Inferior parietal cortex (tissue), 1 donor: Measurements from ENCODE around the gene TM9SF1.

Experiments used
- DNase-seq: peaks from one replicate; pipeline ENCODE4 v3.0.0-alpha.2; 2016; ENCODE audit errors: extremely low spot score

The TM9SF1 gene

DNA sequence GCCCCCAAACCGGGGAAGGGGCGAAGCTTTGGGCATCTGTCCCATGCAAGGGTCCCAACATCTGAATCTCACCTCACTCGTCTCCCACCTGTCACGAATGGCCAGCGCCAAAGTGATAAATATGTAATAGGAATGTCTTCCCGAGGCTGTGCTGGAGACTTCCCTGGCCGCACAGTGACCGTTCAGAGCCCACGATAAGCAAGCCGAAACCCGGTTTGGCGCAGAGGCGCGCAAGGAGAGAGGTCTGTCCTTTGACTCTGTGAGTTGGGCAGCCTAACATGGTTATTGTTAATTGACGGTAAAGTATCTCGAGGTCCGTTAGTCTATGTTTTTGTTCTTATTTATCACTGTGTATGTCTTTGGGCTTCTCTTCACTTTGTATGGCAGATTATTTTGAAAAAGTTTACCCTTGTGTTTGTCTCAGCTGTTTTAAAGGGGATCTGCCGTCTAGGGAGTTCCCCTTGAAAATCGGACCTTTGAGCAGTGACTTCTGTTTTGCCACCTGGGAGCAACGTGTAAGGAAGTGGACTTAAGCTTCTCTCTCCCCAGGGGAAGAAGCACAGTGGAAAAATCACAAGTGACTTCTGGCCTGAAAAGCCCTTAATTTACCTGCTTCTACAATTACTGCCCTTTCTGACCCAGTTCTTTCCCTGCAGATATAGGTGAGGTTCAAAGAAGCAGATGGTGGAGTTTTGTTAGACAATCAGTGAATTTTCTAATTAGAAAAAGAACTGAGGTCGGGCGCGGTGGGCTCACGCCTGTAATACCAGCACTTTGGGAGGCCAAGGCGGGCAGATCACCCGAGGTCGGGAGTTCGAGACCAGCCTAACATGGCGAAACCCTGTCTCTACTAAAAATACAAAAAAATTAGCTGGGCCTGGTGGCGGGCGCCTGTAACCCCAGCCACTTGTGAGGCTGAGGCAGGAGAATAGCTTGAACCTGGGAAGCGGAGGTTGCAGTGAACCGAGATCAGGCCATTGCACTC lies 1.1 kb upstream of the TM9SF1 start:
- DNase-seq: no peak

DNA sequence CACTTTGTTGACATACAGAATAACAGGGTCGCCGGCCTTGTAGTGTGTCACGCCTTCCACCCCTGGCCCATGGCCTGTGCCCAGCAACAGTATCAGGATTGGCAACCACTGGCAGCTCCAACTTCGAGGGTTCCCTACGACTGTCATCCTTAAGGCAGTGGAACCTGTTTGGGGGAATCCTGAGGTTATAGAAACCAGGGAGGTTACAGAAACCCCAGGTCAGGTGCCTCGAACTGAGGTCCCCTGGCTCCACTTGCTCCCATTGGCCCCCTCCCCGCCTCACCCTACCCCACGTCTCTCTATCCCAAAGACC lies 412 bp downstream of the TM9SF1 start:
- DNase-seq: no peak

DNA sequence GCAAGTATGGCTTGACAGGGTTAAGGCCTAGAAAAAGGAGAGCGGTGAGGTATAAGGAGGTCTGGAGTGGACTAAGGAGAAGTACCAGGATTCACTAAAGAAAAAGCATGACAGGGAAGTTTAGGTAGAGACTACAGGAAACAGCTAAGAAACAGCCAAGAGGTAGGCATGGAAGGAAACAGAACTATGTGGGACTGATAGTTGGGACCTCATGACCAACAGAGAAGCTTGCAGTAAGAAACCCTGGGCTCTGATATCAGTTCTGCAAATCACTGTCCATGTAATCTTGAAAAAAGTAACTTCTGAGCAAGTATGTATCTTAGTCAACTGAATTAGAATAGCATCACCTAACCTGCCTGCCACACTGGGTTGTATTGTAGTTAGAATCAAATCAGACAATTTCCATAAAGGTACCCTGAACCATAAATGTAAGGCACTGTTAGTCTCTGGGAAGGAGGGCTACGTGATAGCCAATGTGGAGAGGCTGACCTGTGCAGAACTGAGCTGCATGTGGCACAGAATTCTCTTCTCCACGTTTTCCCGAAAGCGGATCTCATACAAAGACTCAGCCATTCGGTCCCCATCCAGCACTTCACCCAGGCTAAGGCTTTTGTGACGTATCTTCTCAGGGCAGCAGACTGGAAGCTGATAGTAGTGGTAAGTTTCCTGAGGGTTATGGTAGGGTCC lies 912 bp downstream of the TM9SF1 start:
- DNase-seq: no peak

DNA sequence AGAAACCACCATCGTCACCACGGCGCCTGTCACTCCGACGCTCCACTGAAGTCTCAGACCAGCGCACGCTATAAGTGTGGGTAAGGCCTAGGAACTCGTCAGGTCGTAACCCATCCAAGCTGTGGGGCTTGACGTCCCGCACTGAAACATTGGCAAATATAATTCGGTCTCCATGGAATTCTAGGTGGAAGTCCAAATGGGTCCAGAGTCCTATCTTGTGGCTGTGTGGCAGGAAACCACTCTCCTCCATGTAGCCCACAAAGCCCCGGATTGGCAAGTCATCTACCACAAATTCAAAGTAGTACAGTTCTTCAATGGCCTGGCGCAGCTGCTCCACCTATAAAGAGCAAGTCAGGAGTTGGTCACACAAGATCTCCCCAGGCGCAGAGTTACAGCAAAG lies 2.3 kb downstream of the TM9SF1 start:
- DNase-seq: no peak

DNA sequence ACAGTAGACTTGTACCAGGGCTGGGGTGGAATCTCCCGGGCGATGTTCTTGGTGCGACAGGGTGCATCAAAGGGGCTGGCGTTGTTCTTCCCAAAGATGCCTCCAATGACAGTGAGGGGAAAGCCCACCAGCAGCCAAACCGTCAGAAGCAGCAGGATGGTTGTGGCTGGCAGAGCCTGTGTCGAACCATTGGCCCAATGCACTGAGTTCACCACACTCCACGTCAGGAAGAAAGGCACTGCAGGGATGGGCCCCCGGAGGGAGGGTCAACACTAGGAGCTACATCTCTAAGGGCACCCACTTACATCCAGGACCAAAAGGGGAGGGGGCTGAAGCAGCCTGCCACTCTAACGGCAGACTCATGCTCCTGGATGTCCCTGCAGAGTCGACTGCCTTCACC lies 4.8 kb downstream of the TM9SF1 start:
- DNase-seq: no peak

DNA sequence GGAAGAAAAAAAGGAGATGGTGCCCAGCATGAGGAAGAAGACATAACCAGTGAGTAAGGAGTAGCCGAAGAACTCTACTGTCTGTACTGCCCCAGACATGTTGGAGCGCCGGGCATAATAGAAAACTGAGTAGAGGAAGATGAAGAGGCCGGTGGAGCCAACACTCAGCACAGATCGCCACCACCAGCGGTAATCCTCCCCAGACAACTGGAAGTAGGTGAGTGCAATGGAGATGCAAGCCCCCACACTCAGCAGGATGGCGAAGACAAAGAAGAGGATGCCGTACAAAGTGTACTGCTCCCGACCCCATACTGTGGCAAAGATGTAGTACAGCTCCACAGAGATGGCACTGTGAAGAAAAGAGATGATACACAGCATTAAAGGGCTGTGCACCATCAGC lies 5.8 kb downstream of the TM9SF1 start:
- no peak for DNase-seq

DNA sequence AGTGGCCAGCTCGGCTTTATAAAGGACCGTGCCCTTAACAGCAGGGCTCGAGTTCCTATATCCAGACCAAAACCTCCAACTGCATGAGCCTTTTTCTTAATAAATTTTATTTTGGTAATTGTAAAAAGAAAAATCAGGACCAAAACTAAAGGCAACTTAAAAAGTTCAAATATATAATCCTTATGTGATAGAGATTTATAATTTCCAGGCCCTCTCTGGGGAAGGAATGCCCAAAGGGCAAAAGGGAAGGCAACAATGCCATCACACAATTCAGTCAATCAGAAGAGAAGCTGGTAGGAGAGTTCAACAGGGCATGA lies 6.2 kb downstream of the TM9SF1 start:
- no peak for DNase-seq

DNA sequence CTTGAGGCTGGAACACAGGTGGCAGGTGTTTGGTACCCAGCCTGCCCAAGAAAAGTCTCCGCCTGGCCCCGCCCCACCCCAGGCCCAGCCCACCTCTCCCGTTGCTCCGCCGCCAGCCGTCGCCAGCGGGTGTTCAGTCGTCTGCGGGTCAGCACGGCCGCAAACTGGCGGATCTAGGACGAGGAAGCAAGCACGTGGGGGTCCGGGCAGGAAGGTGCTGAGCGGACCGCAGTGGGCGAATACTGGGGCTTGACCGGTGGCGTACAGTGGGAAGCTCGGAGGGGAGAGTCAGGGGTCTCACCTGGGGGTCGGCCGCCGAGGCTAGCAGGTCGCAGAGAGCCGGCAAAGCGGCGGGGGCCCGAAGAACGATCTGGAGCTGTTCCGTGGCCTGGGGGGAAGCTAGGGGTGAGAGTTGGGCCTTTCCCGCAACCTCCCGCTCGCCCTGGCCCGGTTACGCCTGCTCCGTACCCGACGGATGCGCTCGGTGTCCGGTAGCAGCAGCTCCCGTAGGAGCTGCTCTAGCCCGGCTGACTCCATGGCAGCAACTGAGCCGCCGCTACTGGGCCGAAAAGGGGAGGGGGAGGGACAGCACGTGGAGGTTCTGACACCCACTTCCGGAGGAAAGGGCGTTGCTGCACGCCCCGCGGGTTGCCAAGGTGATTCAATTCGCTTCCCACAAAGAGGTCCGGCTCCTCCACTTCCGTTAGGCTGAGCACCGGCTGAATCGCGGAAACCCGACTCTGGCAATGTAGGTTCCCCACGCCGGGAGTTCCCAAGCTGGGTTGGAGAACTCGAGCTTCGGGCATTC lies 6.8 kb downstream of the TM9SF1 start, which contains the start of gene IPO4:
Gene IPO4 (minus strand): TSS at position 566 of the 808 bp plus-strand sequence. CDS start 29 bp downstream, at position 537.
- DNase-seq: peak; percentile 94

DNA sequence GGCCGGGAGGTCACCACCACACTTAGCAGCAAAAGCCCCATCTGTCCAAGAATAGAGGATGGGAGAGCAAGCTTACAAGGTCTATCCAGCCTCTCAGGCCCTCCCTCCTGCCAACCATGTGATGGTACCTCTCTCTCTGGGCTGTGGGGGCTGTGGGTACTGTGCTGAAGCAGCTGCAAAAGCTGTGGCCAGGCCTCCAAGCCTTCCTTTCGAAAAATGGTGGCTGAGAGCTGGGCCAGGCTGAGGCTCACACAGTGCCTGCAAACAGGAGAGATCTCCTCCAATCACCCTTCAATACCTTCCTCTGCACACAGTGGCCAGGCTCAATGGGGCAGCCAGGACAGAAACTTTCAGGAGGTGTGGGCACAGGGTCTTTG lies 7.7 kb downstream of the TM9SF1 start:
- no peak for DNase-seq

DNA sequence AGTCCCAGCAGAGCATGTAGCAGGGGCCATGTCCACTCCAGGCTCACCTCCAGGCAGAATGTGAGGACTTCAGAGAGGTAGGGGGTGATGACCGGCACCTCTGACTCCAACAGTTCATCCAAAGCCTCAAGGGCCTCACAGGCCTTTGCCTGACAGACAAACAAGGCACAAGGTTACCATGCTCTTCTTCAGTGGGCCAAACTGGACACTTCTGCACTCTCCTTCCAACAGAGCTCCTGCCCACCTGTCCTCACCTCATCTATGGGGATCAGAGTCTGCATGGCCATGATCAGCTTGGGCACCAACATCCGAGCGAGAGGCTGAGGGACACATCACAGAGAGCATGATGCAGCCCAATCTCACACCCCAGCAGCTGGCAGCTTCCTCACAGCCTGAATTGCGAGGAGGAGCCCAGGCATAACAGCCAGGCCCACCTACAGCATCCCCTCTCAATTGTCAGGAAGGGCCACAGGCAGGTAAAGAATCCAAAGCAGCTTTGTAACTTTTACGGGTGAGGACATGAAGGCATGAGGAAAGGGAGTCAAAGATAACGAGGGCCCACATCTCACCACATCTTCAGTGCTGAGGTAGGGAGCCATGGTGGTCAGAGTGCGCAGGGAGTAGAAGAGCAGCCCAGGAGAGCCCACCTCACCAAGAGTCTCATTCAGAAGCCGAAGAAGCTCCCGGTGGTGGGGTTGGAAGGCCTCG lies 8.3 kb downstream of the TM9SF1 start:
- DNase-seq: no peak

DNA sequence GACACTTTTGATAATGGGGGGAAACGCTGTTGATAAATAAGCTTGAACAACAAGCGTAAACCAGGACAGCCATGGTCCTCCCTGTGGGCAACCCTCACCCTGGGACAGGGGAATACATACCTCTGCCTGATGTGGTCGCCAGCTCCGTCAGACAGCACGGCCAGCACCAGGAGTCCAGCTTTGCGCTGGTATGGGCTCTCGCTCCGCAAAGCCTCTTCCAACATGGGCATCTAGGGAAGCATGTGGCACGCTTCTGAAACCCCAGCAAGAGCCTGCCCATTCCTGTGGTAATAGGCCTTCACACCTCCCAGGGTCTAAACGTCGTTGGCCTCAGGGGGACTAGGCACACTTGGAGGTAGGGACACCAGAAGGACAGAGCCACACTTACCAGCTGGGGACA lies 9.5 kb downstream of the TM9SF1 start:
- DNase-seq: no peak

DNA sequence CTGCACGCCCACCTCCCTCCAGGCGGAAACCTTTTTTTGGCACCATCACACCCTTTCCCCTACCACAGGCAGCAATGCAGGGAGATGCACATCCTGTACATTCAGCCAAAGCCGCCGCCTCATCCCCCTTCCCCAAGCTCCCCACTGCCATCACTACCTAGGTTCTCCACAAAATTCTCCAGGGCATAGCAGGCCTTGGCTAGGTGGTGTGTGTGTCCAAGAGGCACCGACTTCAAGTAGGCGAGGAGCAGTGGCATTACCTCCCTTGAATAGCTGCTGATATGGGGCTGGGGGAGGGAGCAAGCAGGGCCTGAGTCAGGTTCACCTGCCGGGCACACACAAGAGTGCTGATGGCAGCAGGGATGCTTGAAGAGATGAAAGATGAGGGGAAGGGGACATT lies 10.2 kb downstream of the TM9SF1 start:
- no peak for DNase-seq

DNA sequence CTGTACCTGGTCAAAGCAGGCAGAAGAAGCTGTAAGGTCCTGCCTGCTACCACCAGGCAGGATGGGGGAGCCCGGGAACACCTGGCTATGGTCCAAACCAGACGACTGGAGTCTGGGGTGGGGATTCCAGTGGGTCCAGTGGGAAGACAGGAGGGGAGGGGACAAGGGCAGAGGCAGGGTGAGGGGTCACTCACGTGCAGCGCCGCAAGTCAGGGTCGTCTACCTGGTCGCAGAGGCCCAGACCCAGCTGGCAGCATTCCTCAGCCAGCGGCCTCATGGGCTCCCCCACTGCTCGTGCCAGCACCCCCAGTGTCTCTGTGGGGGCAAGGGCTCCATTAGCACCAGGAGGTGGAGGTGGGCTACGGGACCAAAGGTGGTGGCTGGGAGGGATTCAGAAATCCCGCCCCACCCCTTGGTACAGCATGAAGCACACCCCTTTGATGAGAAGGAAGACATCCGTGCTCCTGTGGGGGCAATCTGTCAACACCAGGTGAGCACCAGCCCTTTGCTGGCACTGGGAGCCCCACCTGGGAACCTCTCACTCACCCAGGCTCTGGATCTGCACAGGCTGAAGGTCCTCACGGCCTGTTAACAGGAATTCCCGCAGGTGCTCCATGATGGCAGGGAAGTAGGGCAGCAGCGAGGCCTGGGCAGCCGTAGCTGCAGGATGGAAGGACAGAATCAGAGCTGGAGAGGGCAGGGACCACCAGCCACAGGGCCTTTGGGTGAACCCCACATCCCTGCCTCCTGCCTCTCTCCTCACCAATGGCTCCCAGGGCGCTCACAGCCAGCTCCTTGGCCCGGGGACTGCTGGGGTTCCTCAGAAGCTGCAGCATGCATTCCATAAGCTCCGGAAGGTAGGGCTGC lies 10.9 kb downstream of the TM9SF1 start:
- DNase-seq: no peak

DNA sequence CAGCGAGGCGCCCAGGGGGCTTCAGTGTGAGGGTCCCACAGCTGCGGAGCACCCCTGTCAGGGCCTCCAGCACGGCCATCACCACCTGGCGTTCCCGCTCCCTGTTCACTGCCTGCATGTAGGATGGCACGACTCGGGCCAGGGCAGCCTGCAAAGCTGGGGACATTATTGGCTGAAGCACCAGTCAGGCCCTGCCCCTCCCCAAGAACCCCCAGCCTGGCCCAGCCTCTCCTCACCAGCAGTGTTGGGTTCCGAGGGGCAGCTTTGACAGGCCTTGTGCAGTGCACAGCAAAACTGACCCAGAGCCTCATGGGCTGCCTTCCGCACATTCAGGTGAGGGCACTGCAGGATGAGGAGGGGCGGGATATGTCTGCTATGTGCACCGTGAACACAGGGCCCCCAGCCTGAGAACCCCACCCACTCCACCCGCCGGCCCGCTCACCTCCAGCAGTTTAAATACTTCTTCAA lies 12.2 kb downstream of the TM9SF1 start:
- no peak for DNase-seq

DNA sequence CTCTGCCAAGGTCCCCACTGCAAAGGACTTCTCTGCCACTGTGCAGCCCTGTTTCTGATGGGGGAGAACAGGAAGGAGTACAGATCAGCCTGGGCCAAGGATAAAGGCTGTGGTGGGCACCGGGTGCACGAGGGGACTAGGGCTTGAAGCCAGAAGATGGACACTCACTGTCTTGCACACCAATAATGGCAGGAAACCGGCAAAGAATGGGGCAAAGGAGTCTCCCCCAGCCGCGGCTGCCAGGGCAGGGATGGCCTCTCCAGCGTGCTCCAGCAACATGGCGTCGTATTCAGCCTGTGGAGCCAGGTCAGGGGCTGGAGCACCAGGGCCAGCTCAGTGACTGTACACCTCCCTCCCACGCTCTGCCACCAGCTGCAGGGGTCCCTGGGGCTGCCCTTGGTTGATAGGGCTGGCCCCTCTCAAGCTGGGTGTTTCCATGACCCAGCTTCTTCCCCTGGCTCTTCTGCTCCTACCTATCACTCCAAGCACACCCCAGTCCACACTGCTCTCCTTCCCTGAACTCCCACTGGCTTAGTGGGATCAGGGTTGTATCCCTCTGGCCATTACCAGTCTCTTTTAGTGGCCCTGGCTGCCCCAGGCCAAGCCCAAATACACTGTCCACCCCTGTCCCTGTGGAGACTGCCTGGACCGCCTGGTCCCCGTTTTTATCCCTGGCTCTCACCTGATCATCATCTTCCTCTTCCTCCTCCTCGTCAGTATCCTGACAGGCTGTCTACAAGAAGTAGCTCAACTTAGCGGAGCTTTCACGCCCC lies 12.9 kb downstream of the TM9SF1 start:
- DNase-seq: no peak

DNA sequence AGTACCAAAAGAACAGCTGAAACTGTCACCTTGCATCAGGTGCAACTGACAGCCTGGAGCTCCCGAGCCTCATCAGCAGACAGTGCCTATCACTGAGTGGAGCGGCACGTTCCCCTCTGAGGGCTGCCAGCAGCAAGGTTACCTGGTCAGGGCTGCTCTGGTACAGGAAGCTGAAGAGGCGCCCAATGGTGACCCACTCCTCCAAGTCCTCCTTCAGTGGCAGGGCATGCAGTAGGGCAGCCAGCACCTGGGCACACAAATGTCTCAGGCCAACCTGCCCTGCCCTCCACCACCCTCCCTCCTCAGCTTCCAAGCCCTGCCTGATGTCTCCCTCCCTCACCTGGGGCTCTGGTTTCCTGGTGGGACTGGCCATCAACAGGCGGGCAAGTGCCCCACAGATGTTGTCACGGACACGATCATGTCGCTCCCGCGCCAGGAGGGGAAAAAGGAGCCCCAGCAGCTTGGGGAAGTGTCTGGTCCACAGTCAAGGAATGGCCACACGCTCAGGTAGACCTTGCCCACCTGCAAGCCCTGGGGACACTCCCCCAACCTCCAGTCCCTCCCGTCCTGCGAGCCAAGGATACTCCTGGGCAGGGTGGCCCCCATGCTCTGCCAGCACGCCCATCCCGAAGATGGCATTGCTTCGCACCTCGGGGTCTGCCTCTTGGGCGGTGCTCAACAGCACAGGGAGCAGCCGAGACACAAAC lies 13.7 kb downstream of the TM9SF1 start:
- no peak for DNase-seq

DNA sequence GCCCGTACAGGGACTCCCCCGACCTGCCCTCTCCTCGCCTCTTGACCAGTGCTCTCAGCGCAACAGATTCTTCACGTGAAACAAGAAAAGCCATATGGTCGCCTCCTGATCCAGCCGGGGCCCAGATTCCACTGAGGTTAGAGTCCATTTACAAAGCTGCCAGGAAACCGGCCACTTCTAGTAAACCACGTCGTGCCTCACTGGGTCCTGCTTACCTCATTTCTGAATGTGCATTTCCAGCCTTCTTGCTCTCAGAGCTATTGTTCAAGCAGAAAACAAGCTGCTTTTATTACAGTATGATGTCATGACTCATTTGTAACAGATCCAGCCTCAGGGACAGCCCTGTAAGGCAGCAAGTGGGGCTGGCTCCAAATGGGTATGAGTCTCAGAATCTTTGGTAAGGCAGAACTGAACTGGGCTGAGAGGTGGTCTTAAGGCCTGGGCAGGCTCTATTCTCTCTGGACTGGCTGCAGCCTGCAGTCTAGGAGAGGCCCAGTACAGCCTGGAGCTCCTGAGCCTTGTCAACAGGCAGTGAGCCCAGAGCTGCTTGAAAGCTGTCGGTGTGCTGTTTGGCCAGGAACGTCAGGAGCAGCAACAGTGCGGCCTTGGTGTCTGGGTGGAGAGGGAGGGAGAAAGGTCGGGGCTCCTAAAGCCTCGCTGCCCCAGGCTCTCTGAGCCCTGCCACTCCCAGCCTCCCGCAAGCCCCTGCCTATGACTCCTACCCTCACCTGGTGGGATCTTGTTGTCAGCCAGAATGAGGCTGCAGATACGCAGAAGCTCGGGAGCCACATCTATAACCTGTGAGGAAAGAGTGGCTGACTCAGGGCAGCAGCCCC lies 15.1 kb downstream of the TM9SF1 start:
- DNase-seq: peak; percentile 63

DNA sequence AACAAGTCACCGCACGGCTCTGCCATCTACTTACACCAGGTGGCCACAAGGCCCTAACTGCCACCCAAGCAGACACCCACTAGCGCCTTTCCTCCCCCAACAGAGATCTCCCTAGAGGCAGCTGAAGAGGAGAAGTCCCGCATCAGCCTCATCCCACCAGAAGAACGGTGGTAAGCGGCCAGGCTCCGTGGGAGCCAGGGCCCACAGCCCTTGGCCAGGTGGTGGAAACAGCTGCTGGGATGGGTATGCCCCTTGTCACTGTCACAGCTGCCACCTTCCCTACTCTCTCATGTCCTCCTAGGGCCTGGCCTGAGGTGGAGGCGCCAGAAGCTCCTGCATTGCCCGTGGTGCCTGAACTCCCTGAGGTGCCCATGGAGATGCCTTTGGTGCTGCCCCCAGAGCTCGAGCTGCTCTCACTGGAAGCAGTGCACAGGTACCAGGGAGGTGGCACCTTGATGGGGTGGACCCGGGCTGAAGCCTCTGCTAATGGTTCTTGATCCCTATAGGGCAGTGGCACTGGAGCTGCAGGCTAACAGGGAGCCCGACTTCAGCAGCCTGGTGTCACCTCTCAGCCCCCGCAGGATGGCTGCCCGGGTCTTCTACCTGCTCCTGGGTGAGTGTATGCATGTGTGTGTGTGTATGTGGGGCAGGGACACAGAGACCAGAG lies 15.8 kb downstream of the TM9SF1 start:
- no peak for DNase-seq
